HG02970 (cell line): ENCODE measurements around the gene SPG21.

Experiments
- ATAC-seq: cut with Tn5 transposase; IDR thresholded peaks from one replicate; pipeline ENCODE4 v1.9.1; 2021; ENCODE audit warnings: mild to moderate bottlenecking, moderate library complexity, moderate number of reproducible peaks; ENCODE audit not compliant: unreplicated experiment, low FRiP score

SPG21 gene

DNA sequence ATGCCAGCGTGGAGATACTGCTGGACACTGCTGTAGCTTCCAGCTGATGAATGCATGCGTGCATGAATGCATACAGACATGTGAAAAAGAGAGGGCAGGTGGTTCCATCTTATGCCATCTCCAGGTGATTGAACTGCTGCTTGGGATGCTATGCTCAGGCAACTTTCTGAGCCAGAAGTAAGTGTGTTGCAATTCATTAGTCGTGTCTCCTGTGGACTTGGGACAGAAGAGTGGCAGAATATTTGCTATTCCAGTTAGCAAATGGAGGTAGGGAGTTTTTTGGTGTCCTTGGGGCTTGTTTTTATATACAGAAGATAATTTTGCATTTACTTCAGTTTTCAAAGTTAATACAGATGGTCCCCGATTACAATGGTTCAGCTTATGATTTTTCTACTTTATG, 44.8 kb downstream of the SPG21 start:
- ATAC-seq, result no peak

DNA sequence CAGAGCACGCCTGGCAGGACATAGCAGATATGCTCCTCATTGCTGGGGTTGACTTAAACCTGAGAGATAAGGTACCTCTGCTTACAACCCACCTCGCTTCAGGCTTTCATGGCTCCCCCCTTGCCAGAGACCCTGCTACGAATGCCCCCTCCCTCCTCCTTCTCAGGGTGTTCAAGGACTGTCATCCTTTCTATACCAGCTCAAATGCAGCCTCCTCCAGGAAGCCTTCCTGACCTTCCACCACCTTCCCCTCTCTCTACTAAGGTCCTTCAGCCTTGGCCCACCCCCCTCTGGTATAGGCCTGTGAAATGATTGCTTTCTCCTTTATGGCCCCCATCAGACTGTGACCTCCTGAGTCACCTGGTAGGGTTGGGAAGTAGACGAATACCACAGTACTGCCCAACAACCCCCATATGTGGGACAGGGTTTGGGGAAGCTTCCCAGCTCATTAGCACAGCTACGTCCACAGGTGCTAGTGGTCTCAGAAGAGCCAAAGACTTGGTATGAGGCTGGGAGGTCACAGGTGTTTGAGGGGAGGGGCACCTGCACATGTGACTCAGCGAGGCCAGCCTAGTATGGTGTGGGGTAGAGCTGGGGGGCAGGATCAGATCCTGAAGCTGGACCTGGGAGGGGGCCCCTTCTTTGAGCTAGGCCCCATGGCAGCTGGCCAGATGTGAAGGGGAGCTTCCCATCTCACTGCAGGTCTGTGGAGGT, 46.0 kb downstream of the SPG21 start:
- ATAC-seq, result no peak

DNA sequence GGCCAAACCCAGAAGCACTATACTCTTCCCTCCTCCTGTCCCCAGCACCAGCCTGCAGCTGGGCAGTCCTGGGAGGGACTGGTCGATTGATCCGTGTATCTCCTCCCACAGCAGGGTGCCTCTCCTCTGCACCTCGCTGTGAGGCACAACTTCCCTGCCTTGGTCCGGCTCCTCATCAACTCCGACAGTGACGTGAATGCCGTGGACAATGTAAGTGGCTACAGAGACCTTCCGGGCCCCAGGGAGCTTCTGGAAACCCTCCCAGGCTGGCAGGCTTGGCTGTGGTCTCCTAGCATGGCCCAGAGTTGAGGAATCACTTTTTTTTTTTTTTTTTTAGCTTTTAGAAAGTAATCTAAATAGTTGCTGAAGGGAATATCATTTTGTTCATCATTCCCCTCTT, 47.4 kb downstream of the SPG21 start:
- ATAC-seq, result no peak

DNA sequence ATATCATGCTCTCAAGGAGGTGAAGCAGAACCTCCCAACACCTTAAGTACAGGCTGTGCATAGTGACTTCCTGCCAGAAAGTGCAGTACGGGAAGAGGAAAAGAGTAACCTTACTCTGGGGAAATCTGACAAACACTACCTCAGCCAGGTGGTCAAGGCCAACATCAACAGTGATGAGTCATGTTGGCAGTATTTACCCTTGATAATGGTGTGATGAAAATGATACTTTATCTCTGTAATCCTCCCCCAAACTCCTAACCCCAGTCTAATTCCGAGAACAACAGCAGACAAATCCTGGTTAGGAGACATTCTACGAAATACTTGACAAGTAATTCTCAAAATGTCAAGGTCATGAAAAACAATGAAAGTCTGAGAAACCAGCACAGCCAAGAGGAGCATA, 51.5 kb downstream of the SPG21 start:
- no peak for ATAC-seq

DNA sequence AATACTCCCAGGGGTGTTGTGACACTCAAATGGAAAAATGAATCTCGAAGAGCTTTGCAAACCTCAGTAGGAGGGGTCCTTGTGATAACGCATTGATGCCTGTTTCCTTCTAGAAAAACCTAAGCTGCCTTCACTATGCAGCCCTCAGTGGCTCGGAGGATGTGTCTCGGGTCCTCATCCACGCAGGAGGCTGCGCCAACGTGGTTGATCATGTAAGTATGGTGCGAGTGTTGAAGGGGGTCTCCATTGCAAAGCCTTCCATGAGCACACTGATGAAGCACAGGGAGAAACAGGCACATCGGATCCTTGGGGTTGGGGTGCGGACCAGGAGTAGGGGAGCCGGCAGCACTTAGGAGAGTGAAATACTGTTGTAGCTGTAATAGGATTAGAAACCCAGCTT, 55.7 kb downstream of the SPG21 start:
- no peak for ATAC-seq

DNA sequence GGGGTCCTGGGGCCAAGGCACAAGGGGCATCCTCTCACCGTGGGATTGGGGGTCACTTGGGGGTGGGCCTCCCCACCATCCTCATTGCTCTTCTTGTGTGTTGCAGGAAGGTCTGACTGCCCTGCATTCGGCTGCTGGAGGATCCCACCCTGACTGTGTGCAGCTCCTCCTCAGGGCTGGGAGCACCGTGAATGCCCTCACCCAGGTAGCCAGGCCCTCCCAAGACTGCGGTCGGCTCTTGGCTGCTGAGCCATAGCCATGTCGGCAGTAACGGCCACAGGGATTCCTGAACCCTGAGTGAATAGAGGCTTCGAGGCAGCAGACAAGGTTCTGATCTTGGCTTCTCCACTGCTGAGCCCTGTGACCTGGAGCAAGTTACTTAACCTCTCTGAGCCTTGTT, 58.3 kb downstream of the SPG21 start:
- no peak for ATAC-seq

DNA sequence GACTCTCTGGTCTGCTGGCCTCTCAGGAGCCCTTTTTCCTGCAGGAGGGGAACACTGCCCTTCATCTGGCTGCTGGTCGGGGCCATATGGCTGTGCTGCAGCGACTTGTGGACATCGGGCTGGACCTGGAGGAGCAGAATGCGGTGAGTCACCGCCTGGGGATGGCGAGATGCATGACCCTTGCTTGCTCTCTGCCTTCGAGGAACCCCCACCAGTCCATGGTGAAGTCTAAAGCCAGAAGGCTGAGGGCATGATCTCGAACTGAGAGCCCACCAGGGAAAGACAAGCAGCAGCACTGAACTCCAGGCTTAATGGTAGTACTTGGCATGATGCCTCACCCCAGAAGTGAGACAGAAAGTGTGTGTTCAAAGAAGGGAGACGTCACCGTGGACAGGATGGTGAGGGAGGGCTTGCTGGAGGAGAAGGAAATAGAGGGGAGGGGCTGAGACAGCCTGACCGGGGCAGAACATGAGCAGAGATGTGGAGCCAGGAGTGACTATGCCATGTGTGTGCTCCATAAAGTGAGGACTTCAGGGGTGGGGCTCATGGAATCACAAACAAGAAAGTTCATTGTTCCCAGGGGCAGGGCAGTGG, 58.8 kb downstream of the SPG21 start:
- no peak for ATAC-seq

DNA sequence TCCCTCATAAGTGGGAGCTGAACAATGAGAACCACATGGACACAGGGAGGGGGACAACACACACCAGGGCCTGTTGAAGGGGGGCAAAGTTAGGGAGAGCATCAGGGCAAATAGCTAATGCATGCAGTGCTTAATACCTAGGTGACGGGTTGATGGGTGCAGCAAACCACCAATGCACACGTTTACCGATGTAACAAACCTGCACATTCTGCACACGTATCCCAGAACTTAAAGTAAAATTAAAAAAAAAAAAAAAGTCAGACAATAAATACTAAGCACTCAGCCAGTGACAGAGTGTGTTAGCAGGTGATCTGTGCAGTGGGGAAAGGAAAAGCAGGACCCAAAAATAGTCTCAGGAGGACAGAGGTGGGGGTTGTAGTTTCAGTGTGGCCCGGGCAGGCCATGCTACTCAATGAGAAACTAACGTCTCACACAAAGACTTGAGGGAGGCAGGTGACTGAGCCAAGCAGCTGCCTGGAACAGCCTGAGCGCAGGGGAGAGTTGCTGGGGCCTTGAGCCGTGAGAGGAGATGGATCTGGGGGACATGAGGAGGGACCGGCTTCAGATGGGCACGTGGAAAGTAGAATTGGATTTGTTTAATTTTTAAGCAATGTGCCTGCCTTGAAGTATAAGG, 59.6 kb downstream of the SPG21 start:
- ATAC-seq, result no peak

DNA sequence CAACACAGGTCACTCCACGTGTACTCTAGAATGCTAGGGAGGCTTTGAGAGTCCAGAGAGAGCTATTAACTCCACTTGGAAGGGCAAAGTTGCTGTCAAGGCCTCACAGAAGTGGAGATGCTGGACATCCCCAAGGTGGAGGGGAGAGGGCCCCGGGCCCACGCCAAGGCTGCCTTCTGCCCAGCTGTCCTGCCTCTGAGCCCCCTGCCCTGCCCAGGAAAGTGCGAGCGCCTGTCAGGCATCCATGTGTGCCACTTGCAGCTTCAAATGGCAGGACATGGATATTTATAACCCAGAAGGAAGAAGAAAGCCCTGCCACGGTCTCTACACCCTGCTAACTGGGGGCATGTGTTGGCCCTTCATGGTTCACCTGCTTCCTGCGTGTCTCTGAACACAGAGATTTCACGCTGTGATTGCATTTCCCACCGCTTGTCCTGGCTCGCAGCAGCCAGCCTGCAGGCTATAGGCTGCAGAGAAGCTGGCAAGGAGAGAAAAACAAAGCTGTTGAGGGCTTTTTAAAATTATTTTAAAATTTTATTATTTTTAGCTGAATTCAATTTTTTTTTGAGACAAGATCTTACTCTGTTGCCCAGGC, 61.0 kb downstream of the SPG21 start:
- no peak for ATAC-seq

DNA sequence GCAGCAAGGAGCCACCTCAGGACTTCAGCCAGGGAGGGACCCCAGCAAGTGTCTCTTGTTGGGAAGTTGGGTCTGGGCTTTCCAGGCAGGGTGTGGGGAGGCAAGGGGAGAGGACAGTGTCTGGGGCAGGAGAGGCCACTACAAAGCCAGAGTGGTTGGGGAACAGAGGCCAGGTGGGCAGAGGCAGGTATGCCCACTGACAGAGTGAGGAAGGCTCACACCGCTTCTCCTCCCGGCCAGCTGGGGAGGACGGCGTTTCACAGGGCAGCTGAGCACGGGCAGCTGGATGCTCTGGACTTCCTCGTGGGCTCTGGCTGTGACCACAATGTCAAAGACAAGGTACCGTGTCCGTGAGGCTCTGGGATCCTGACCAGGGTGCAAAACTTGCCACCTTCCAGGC, 63.1 kb downstream of the SPG21 start:
- ATAC-seq, result no peak

DNA sequence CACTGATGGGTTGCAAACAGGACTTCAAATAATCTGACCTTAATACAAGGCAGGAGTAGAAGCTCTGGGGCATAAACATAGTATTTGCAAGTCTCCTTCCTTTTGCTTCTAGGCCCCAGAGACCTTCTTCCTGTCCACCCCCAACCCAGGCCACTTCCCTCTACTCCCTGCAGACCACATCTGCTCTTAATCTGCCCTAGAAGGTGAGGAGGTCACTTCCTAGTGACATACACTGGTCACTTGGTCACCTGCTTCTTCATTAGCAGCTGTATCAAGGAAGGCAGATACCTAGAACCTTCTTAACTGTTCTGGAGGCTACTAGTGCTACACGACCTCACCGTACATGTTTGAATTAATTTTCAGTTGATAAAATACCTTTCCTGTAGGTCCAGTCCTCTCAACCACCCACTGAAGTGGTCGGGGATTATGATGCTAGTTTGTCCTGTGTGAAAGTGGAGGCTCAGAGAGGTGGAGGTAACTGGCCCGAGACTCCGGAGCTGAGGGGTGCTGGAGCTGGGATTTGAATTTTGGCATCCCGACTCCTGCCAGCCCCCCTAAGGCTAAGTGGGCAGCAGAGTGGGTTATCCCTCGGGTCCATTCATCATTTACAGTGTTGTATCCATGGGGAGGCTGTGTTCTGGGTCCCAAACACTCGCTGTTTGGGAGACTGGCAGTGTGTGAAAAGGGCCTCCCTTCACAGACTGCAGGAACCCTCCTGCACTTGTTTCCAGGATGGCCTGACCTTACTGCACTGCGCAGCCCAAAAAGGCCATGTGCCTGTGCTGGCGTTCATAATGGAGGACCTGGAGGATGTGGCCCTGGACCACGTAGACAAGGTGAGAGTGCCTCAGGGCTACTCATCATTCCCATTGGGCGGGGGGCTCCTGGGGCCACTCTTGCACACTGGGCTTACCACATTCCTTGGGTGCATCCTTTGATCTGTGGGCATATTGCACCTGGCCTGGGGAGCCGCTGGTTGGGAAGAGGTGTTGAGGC, 64.1 kb downstream of the SPG21 start:
- no peak for ATAC-seq

DNA sequence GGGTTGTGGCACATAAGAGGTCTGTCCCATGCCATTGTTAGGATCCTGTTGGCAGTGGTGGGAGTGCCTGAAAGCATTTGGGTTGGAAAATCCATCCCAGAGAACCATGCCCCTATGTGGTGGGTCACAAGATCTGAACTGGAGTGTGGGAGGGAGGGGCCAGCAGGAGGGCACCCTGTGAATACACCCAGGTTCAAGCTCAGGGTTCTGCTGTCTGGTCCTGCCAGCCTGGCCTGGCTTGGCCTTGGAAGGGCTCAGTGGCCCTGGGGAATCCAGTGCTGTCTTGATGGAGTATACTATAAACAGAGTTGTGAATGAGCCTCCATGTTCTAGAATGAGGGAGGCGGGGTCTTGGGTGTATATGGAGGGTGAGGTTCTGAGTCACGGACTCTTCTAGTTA, 66.2 kb downstream of the SPG21 start:
- no peak for ATAC-seq

DNA sequence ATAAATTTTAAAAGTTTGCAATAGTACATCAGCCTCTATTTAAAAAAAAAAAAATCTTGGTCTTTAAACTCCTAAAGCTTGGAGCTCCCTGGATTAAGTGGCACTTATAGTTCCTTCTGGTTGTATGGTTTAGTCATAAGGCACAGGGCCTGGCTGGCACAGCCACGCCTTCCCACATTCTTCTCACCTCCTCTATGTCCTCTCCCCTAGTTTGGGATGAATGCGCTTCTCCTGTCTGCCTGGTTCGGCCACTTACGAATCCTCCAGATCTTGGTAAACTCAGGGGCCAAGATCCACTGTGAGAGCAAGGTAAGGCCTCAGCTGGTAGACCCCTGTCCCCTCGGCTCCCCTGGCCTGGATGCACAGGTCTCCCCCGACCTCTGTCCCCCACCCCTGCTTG, 68.0 kb downstream of the SPG21 start:
- no peak for ATAC-seq

DNA sequence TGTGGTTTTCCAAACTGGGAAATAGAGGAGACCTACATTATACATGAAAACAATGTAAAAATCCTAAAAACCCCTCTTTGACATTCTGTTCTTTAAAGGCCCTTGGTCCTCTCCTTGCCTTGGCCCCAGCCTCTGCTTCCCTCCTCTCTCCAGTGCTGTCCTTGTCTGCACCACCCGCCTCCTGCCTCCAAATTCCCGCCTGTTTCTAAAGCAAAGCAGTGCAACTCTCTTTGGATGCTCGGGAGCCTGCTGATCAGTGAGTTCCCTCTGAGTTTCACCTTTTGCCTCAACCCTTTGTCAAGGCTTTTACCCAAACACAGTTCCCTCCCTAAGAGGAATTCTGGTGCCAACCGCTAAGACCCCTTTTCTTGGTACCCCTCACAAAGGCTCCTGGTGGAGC, 70.0 kb downstream of the SPG21 start:
- no peak for ATAC-seq

DNA sequence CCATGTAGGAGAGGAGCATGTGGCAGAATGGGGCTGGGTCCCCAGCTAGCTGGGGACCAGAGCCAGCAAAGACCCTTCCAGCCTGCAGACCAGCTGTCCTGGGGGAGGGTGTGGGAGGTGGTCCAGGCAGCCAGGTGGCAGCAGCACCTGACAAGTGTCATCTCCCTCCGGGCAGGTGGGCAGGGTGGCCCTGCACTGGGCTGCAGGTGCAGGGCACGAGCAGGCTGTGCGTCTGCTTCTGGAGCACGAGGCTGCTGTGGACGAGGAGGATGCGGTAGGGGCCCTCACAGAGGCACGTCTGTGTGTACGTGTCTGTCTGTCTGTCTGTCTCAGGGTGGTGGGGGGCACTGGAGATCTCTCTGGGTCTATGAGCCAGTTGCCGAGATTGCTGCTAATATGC, 72.5 kb downstream of the SPG21 start:
- no peak for ATAC-seq

DNA sequence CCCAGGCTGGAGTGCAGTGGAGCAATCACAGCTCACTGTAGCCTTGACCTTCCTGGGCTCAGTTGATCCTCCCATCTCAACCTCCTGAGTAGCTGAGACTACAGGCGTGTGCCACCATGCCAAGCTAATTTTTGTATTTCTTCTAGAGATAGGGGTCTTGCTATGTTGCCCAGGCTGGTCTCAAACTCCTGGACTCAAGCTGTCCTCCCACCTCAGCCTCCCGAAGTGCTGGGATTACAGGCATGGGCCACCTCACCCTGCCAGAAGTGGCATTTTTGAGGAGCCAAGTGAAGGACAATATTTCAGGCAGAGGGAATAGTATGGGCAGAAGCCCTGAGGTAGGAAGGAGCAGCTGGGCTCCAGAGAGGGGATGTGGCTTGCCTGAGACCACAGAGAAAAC, 73.3 kb downstream of the SPG21 start:
- ATAC-seq, result no peak

DNA sequence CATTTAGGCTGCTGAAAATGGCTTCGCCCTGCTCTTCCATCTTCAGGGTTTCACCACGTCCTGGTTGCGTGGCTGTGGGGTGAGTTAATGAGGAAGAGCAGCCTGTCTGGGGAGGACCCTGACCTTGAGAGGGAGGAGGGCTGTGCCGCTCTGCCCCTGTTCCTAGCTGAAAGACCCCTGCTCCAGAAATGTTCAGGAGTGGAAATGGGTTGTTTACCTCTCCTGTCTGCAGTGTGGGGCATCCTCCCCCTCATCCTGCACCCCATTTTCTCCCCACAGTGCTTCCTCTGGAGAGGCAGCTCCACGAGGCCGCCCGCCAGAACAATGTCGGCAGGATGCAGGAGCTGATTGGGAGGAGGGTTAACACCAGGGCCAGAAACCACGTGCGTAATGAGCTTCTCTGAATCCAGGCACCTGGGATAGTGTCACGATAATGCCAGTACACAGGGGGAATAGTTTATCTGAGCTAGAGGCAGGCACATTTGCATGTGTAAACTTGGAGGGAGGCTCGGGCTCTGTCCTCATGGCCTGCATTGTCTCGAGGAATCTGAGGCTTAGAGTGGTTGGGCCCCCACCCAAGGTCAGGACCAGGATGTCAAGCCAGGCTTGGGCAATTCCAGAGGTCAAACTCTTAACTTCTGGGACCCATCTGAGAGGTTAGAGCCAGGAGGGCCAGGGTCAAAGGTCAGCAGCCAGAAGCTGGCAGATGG, 74.0 kb downstream of the SPG21 start:
- ATAC-seq, result no peak
